KMS-11 (cell line): Measurements from ENCODE around the gene PROX2.

Experiments used
- H2AFZ ChIP-seq: fragments of 200-600 bp; sonication (generic); 2 replicates; pipeline ENCODE4 v1.6.1; 2016; ENCODE audit warnings: antibody characterized with exemption, mixed run types, low read depth
- H3K27ac ChIP-seq: fragments of 200-600 bp; sonication (generic); 2 replicates; pipeline ENCODE4 v1.6.1; 2016; ENCODE audit warnings: mild to moderate bottlenecking, mixed run types
- H3K27me3 ChIP-seq: fragments of 200-600 bp; sonication (generic); 2 replicates; pipeline ENCODE4 v1.6.1; 2017; ENCODE audit warnings: mild to moderate bottlenecking, low read depth, mixed run types, moderate library complexity; ENCODE audit not compliant: insufficient read depth
- H3K36me3 ChIP-seq: fragments of 200-600 bp; sonication (generic); 2 replicates; pipeline ENCODE4 v1.6.1; 2017; ENCODE audit warnings: mild to moderate bottlenecking, mixed run types; ENCODE audit not compliant: insufficient read depth
- H3K4me1 ChIP-seq: fragments of 200-600 bp; sonication (generic); 2 replicates; pipeline ENCODE4 v1.6.1; 2016; ENCODE audit warnings: mild to moderate bottlenecking, low read depth, mixed run types; ENCODE audit not compliant: poor library complexity, severe bottlenecking
- H3K4me2 ChIP-seq: fragments of 200-600 bp; sonication (generic); 2 replicates; pipeline ENCODE4 v1.7.0; 2016; ENCODE audit warnings: mild to moderate bottlenecking, mixed run types
- H3K4me3 ChIP-seq: fragments of 200-600 bp; sonication (generic); IDR thresholded peaks from 2 replicates; pipeline ENCODE4 v1.6.1; 2017; ENCODE audit warnings: low read depth, low read length, mixed read lengths; ENCODE audit not compliant: insufficient read depth
- H3K79me2 ChIP-seq: fragments of 200-600 bp; sonication (generic); 2 replicates; pipeline ENCODE4 v1.6.1; 2016; ENCODE audit warnings: low read depth, mixed run types; ENCODE audit not compliant: insufficient read depth
- H3K9ac ChIP-seq: fragments of 200-600 bp; sonication (generic); 2 replicates; pipeline ENCODE4 v1.6.1; 2016; ENCODE audit warnings: mild to moderate bottlenecking, mixed run types
- H4K20me1 ChIP-seq: fragments of 200-600 bp; sonication (generic); 2 replicates; pipeline ENCODE4 v1.6.1; 2016; ENCODE audit warnings: mild to moderate bottlenecking, mixed run types; ENCODE audit not compliant: insufficient read depth
- TF ChIP-seq, protein P1 (sequence below): fragments of 200-600 bp; sonication (generic); conservative IDR thresholded peaks from 2 replicates; pipeline ENCODE4 v1.6.1; 2017; ENCODE audit warnings: low read depth, mild to moderate bottlenecking, antibody characterized with exemption, low read length, moderate library complexity, mixed read lengths

PROX2 gene

DNA sequence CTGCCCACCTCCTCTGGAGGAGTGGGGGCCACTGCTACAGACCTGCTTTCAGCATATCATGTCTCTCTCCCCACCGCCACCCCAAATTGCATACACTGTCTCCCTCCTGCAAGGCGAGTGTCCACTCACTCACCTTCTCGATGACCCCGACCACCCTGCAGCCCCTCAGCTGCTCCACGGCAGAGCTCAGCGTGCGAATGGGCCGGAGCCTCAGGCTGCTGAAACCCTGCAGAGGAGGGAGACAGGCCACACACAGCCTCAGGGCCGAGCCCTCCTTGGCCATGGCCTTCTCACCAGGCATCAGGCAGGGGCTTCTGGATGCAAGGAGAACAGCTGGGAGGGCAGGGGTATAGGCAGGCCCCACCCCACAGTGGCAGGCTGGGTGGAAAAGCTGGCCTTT lies 42.4 kb upstream of the PROX2 start:
- Histone ChIP-seq H3K4me3 (no peak overlapping the region), H3K27ac (no peak overlapping the region)

DNA sequence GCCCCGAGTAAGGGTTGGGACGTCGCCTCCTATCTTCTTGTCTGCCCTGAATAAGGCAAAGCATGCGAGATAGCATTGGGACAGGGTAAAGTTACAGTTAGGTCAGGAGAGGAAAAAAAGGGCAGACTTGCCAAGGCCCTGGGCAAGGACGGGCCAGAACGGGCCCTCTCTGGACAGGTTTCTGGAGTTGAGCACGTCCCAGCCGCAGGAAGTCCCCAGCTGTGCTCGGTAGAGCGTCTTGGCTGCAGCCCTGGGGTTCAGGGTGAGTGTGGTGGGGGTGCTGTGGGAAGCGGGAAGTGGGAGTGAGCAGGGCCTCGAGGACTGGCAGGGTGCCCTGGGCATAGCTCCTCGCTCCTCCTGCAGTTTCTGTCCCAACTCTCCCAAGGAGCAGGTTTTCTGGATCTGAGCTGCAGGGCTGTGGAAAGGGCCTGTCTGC lies 41.7 kb upstream of the PROX2 start:
- H3K4me1 ChIP-seq: no peaks in the 10 kb centered on the region
- H3K27ac ChIP-seq: no peak overlapping the region
- no peak overlapping the region for H3K4me3 ChIP-seq
- no peak overlapping the region for H3K4me2 ChIP-seq
- H3K79me2 ChIP-seq: no peaks in the 10 kb centered on the region
- H3K36me3 ChIP-seq: no peaks in the 10 kb centered on the region
- no peaks in the 10 kb centered on the region for H4K20me1 ChIP-seq
- H3K27me3 ChIP-seq: no peaks in the 10 kb centered on the region
- TF ChIP-seq, protein P1, sequence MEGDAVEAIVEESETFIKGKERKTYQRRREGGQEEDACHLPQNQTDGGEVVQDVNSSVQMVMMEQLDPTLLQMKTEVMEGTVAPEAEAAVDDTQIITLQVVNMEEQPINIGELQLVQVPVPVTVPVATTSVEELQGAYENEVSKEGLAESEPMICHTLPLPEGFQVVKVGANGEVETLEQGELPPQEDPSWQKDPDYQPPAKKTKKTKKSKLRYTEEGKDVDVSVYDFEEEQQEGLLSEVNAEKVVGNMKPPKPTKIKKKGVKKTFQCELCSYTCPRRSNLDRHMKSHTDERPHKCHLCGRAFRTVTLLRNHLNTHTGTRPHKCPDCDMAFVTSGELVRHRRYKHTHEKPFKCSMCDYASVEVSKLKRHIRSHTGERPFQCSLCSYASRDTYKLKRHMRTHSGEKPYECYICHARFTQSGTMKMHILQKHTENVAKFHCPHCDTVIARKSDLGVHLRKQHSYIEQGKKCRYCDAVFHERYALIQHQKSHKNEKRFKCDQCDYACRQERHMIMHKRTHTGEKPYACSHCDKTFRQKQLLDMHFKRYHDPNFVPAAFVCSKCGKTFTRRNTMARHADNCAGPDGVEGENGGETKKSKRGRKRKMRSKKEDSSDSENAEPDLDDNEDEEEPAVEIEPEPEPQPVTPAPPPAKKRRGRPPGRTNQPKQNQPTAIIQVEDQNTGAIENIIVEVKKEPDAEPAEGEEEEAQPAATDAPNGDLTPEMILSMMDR: no peak
- H3K9ac ChIP-seq: no peak overlapping the region
- H2AFZ ChIP-seq: no peak overlapping the region

More for the DNA sequence above, 42.4 kb upstream of the PROX2 start:
- no peaks in the 10 kb centered on the region for H3K4me1 ChIP-seq
- H3K9ac ChIP-seq: no peak overlapping the region
- no peaks in the 10 kb centered on the region for H3K36me3 ChIP-seq
- H2AFZ ChIP-seq: no peak overlapping the region
- no peaks in the 10 kb centered on the region for H3K27me3 ChIP-seq
- no peak overlapping the region for H3K4me2 ChIP-seq
- no peaks in the 10 kb centered on the region for H3K79me2 ChIP-seq
- H4K20me1 ChIP-seq: no peaks in the 10 kb centered on the region
- TF ChIP-seq, protein P1: no peak

DNA sequence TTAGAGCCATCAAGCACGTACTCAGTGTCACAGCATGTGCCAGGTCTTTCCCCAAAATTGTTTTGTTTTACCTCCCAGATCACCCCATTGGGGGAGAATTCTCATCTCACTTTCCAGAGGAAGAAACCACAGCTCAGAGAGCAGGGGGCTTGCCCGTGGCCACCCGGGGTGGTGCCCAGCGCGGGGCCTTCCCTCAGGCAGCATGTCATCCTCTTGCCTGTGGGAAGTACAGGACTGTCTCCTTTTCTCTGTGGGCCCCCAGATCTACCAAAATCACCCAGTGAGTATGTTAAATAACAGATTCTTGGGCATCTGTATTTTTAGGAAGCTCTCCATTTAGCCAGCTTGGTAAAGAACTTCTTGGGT lies 41.2 kb upstream of the PROX2 start:
- no peaks in the 10 kb centered on the region for H4K20me1 ChIP-seq
- H3K4me3 ChIP-seq: no peak overlapping the region
- TF ChIP-seq, protein P1: no peak
- no peaks in the 10 kb centered on the region for H3K36me3 ChIP-seq
- no peaks in the 10 kb centered on the region for H3K27me3 ChIP-seq
- H3K79me2 ChIP-seq: no peaks in the 10 kb centered on the region
- no peak overlapping the region for H3K27ac ChIP-seq
- H3K4me1 ChIP-seq: no peaks in the 10 kb centered on the region
- H3K4me2 ChIP-seq: no peak overlapping the region
- no peak overlapping the region for H3K9ac ChIP-seq
- no peak overlapping the region for H2AFZ ChIP-seq

DNA sequence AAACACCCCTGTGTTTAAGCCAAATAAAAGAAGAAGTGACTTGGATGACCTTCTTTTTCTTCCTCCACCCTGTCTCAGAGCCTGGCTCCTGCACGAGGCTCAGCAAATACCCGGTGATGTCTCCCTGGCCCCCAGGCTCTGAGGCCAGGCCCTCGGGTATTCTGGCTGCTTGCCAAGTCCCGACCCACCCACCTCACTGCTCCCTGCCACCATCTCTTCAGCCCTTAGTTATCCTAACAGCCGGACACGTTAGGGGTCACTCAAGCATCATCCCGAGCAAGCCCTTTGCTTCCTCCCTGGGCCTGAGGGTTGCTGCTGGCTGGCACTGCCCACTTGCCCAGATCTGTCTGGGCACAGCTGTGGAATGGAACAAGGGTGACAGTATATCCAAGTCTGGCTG lies 39.9 kb upstream of the PROX2 start:
- Histone ChIP-seq H3K36me3 (no peaks in the 10 kb centered on the region), H3K4me1 (no peaks in the 10 kb centered on the region), H3K27me3 (no peaks in the 10 kb centered on the region), H3K9ac (no peak overlapping the region), H3K4me3 (no peak overlapping the region), H3K27ac (no peak overlapping the region), H3K4me2 (no peak overlapping the region), H3K79me2 (no peaks in the 10 kb centered on the region), H4K20me1 (no peaks in the 10 kb centered on the region), H2AFZ (no peak overlapping the region)
- TF ChIP-seq, protein P1: no peak
